ENCODE measurements around the gene PLCL2.

Gene PLCL2

GRCh38 chr3:16842272-16843270 is 42.2 kb upstream of the PLCL2 start:
- Histone ChIP-seq H4K12ac (ENCODE audit: low read depth, low read length) (no peak overlapping the region), H3K4me1 (ENCODE audit: control insufficient read depth in 1 of 2, insufficient read depth in 2 of 2, low read length in 2 of 2) (peaks cover 1 to 2% of the 10 kb centered on the region in 2 experiments), H3K4me3 (ENCODE audit: low read depth, low read length) (no peak overlapping the region), H3K4ac (ENCODE audit: low read depth, low read length) (no peak overlapping the region), H2BK5ac (ENCODE audit: low read depth, low read length, poor library complexity) (no peak overlapping the region), H3K9me3 (ENCODE audit: insufficient read depth, low read depth, low read length) (no peaks in the 10 kb centered on the region), H3K23ac (ENCODE audit: low read length) (no peak overlapping the region), H3K14ac (ENCODE audit: low read length) (no peak overlapping the region), H3K27me3 (ENCODE audit: insufficient read depth, low read length) (no peaks in the 10 kb centered on the region), H3K4me2 (ENCODE audit: low read length) (no peak overlapping the region), H2AK5ac (ENCODE audit: low read length) (no peak overlapping the region), H3K9ac (ENCODE audit: low read length) (no peak overlapping the region), H2AFZ (ENCODE audit: insufficient read depth, low read length, poor library complexity) (no peak overlapping the region), H3K36me3 (ENCODE audit: control insufficient read depth in 1 of 2, insufficient read depth in 2 of 2, low read length in 2 of 2) (no peaks in the 10 kb centered on the region), H2BK120ac (ENCODE audit: insufficient read depth, low read length, poor library complexity) (no peak overlapping the region), H2BK12ac (ENCODE audit: low read length) (no peak overlapping the region), H4K8ac (ENCODE audit: low read depth, low read length) (no peak overlapping the region), H4K91ac (ENCODE audit: low read depth, low read length) (no peak overlapping the region), H3K27ac (ENCODE audit: low read depth, low read length) (no peak overlapping the region), H3K18ac (ENCODE audit: low read length) (no peak overlapping the region), H3K79me2 (ENCODE audit: control insufficient read depth, insufficient read depth, low read length, poor library complexity) (peaks cover 1% of the 10 kb centered on the region), H3K79me1 (ENCODE audit: low read length) (peaks cover 3% of the 10 kb centered on the region)
- DNase-seq, result no peak
- no CpG with 5 or more reads among the region's 16 CpGs for WGBS (ENCODE audit: extremely low coverage, insufficient coverage, insufficient read length)

- Histone ChIP-seq H3K36me3 (ENCODE audit: control insufficient read depth in 1 of 2, insufficient read depth in 2 of 2, low read length in 2 of 2) (no peaks in the 10 kb centered on the region), H4K12ac (ENCODE audit: low read depth, low read length) (no peak overlapping the region), H3K18ac (ENCODE audit: low read length) (no peak overlapping the region), H3K79me2 (ENCODE audit: control insufficient read depth, insufficient read depth, low read length, poor library complexity) (no peaks in the 10 kb centered on the region), H2BK12ac (ENCODE audit: low read length) (no peak overlapping the region), H3K9ac (ENCODE audit: low read length) (no peak overlapping the region), H3K4me2 (ENCODE audit: low read length) (no peak overlapping the region), H3K4me1 (ENCODE audit: control insufficient read depth in 1 of 2, insufficient read depth in 2 of 2, low read length in 2 of 2) (no peaks in the 10 kb centered on the region), H3K4ac (ENCODE audit: low read depth, low read length) (no peak overlapping the region), H2AK5ac (ENCODE audit: low read length) (no peak overlapping the region), H2AFZ (ENCODE audit: insufficient read depth, low read length, poor library complexity) (no peak overlapping the region), H4K91ac (ENCODE audit: low read depth, low read length) (no peak overlapping the region), H3K14ac (ENCODE audit: low read length) (no peak overlapping the region), H3K27me3 (ENCODE audit: insufficient read depth, low read length) (no peaks in the 10 kb centered on the region), H3K9me3 (ENCODE audit: insufficient read depth, low read depth, low read length) (no peaks in the 10 kb centered on the region), H3K4me3 (ENCODE audit: low read depth, low read length) (no peak overlapping the region), H2BK120ac (ENCODE audit: insufficient read depth, low read length, poor library complexity) (no peak overlapping the region), H3K23ac (ENCODE audit: low read length) (no peak overlapping the region), H3K79me1 (ENCODE audit: low read length) (no peaks in the 10 kb centered on the region), H2BK5ac (ENCODE audit: low read depth, low read length, poor library complexity) (no peak overlapping the region), H3K27ac (ENCODE audit: low read depth, low read length) (no peak overlapping the region), H4K8ac (ENCODE audit: low read depth, low read length) (no peak overlapping the region)
- DNase-seq, result no peak
- no CpG with 5 or more reads among the region's 2 CpGs for WGBS (ENCODE audit: extremely low coverage, insufficient coverage, insufficient read length)
Measured at GRCh38 chr3:16844222-16844621, 40.5 kb upstream of the PLCL2 start.

- no peak overlapping the region for H2AK5ac ChIP-seq (ENCODE audit: low read length)
- H3K4me2 ChIP-seq (ENCODE audit: low read length), result no peak overlapping the region
- no peak overlapping the region for H4K8ac ChIP-seq (ENCODE audit: low read depth, low read length)
- H2BK5ac ChIP-seq (ENCODE audit: low read depth, low read length, poor library complexity), result no peak overlapping the region
- no peaks in the 10 kb centered on the region for H3K4me1 ChIP-seq (ENCODE audit: control insufficient read depth in 1 of 2, insufficient read depth in 2 of 2, low read length in 2 of 2)
- H3K4me3 ChIP-seq (ENCODE audit: low read depth, low read length), result no peak overlapping the region
- H3K36me3 ChIP-seq (ENCODE audit: control insufficient read depth in 1 of 2, insufficient read depth in 2 of 2, low read length in 2 of 2), result no peaks in the 10 kb centered on the region
- no CpG with 5 or more reads among the region's 1 CpG for WGBS (ENCODE audit: extremely low coverage, insufficient coverage, insufficient read length)
- H4K91ac ChIP-seq (ENCODE audit: low read depth, low read length), result no peak overlapping the region
- H3K27me3 ChIP-seq (ENCODE audit: insufficient read depth, low read length), result no peaks in the 10 kb centered on the region
- no peak for DNase-seq
- H3K18ac ChIP-seq (ENCODE audit: low read length), result no peak overlapping the region
- no peaks in the 10 kb centered on the region for H3K79me2 ChIP-seq (ENCODE audit: control insufficient read depth, insufficient read depth, low read length, poor library complexity)
- no peaks in the 10 kb centered on the region for H3K79me1 ChIP-seq (ENCODE audit: low read length)
- H3K9me3 ChIP-seq (ENCODE audit: insufficient read depth, low read depth, low read length), result no peaks in the 10 kb centered on the region
- H3K4ac ChIP-seq (ENCODE audit: low read depth, low read length), result no peak overlapping the region
- H3K14ac ChIP-seq (ENCODE audit: low read length), result no peak overlapping the region
- no peak overlapping the region for H2BK120ac ChIP-seq (ENCODE audit: insufficient read depth, low read length, poor library complexity)
- H3K9ac ChIP-seq (ENCODE audit: low read length), result no peak overlapping the region
- no peak overlapping the region for H3K27ac ChIP-seq (ENCODE audit: low read depth, low read length)
- no peak overlapping the region for H2BK12ac ChIP-seq (ENCODE audit: low read length)
- H3K23ac ChIP-seq (ENCODE audit: low read length), result no peak overlapping the region
- no peak overlapping the region for H2AFZ ChIP-seq (ENCODE audit: insufficient read depth, low read length, poor library complexity)
- no peak overlapping the region for H4K12ac ChIP-seq (ENCODE audit: low read depth, low read length)
Measured at GRCh38 chr3:16844791-16845190, 40.0 kb upstream of the PLCL2 start.

GRCh38 chr3:16846373-16847080 is 38.2 kb upstream of the PLCL2 start:
- H4K8ac ChIP-seq (ENCODE audit: low read depth, low read length), result no peak overlapping the region
- no peak overlapping the region for H2BK5ac ChIP-seq (ENCODE audit: low read depth, low read length, poor library complexity)
- no peak overlapping the region for H2BK12ac ChIP-seq (ENCODE audit: low read length)
- no peak overlapping the region for H3K4ac ChIP-seq (ENCODE audit: low read depth, low read length)
- WGBS (ENCODE audit: extremely low coverage, insufficient coverage, insufficient read length), result no CpG with 5 or more reads among the region's 5 CpGs
- H2BK120ac ChIP-seq (ENCODE audit: insufficient read depth, low read length, poor library complexity), result no peak overlapping the region
- H4K12ac ChIP-seq (ENCODE audit: low read depth, low read length), result no peak overlapping the region
- H3K23ac ChIP-seq (ENCODE audit: low read length), result no peak overlapping the region
- H3K27me3 ChIP-seq (ENCODE audit: insufficient read depth, low read length), result no peaks in the 10 kb centered on the region
- H4K91ac ChIP-seq (ENCODE audit: low read depth, low read length), result no peak overlapping the region
- no peaks in the 10 kb centered on the region for H3K36me3 ChIP-seq (ENCODE audit: control insufficient read depth in 1 of 2, insufficient read depth in 2 of 2, low read length in 2 of 2)
- no peak overlapping the region for H2AK5ac ChIP-seq (ENCODE audit: low read length)
- no peak overlapping the region for H2AFZ ChIP-seq (ENCODE audit: insufficient read depth, low read length, poor library complexity)
- H3K27ac ChIP-seq (ENCODE audit: low read depth, low read length), result no peak overlapping the region
- DNase-seq, result no peak
- no peaks in the 10 kb centered on the region for H3K79me1 ChIP-seq (ENCODE audit: low read length)
- H3K79me2 ChIP-seq (ENCODE audit: control insufficient read depth, insufficient read depth, low read length, poor library complexity), result no peaks in the 10 kb centered on the region
- no peak overlapping the region for H3K4me3 ChIP-seq (ENCODE audit: low read depth, low read length)
- H3K9me3 ChIP-seq (ENCODE audit: insufficient read depth, low read depth, low read length), result no peaks in the 10 kb centered on the region
- no peak overlapping the region for H3K18ac ChIP-seq (ENCODE audit: low read length)
- H3K9ac ChIP-seq (ENCODE audit: low read length), result no peak overlapping the region
- no peaks in the 10 kb centered on the region for H3K4me1 ChIP-seq (ENCODE audit: control insufficient read depth in 1 of 2, insufficient read depth in 2 of 2, low read length in 2 of 2)
- H3K14ac ChIP-seq (ENCODE audit: low read length), result no peak overlapping the region
- no peak overlapping the region for H3K4me2 ChIP-seq (ENCODE audit: low read length)
